ENCODE measurements around the gene TLCD1.

DNA sequence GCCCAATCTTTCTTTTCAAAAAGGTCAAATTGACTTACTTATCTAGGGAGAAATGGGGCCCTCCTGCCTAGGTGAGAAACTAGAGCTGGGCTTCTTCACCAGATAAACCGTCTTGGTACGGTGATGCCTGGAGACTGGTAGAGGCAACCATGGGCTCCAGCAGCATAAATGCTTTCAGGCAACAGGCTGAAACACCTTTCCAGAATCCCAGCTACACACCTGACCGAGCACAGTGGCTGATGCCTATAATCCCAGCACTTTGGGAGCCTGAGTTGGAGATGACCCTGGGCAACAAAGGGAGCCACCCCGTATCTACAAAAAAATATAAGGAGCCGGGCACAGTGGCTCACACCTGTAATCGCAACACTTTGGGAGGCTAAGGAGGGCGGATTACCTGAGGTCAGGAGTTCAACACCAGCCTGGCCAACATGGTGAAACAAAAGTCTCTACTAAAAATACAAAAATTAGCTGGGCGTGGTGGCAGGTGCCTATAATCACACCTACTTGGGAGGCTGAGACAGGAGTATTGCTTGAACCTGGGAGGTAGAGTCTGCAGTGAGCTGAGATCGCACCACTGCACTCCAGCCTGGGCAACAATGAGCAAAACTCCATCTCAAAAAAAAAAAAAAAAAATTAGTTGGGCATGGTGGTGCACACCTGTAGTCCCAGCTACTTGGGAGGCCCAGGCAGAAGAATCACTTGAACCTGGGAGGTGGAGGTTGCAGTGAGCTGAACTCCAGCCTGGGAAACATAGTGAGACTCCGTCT lies 25.8 kb upstream of the TLCD1 start:
- TF ChIP-seq, protein P1, sequence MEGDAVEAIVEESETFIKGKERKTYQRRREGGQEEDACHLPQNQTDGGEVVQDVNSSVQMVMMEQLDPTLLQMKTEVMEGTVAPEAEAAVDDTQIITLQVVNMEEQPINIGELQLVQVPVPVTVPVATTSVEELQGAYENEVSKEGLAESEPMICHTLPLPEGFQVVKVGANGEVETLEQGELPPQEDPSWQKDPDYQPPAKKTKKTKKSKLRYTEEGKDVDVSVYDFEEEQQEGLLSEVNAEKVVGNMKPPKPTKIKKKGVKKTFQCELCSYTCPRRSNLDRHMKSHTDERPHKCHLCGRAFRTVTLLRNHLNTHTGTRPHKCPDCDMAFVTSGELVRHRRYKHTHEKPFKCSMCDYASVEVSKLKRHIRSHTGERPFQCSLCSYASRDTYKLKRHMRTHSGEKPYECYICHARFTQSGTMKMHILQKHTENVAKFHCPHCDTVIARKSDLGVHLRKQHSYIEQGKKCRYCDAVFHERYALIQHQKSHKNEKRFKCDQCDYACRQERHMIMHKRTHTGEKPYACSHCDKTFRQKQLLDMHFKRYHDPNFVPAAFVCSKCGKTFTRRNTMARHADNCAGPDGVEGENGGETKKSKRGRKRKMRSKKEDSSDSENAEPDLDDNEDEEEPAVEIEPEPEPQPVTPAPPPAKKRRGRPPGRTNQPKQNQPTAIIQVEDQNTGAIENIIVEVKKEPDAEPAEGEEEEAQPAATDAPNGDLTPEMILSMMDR (IDR thresholded peaks at IDR 0.05), result no peak
- TF ChIP-seq POLR2A (IDR thresholded peaks at IDR 0.05), result no peak
